ES-I3 (cell line): ENCODE data around the gene DYNC1LI1.

Experiments used
- H3K36me3 ChIP-seq: 2 replicates; pipeline ENCODE4 v1.6.1; 2013; ENCODE audit warnings: mild to moderate bottlenecking, low read length, control low read depth, moderate library complexity; ENCODE audit not compliant: insufficient read depth
- H3K4me1 ChIP-seq: 2 replicates; pipeline ENCODE4 v1.6.1; 2013; ENCODE audit warnings: mild to moderate bottlenecking, control low read depth, low read length; ENCODE audit not compliant: insufficient read depth
- H3K9ac ChIP-seq: 2 replicates; pipeline ENCODE4 v1.6.1; 2013; ENCODE audit warnings: low read depth, mild to moderate bottlenecking, low read length, moderate library complexity
- H3K9me3 ChIP-seq: 2 replicates; pipeline ENCODE4 v1.6.1; 2013; ENCODE audit warnings: mild to moderate bottlenecking, low read length, moderate library complexity; ENCODE audit not compliant: control insufficient read depth, insufficient read depth

DYNC1LI1 gene

DNA sequence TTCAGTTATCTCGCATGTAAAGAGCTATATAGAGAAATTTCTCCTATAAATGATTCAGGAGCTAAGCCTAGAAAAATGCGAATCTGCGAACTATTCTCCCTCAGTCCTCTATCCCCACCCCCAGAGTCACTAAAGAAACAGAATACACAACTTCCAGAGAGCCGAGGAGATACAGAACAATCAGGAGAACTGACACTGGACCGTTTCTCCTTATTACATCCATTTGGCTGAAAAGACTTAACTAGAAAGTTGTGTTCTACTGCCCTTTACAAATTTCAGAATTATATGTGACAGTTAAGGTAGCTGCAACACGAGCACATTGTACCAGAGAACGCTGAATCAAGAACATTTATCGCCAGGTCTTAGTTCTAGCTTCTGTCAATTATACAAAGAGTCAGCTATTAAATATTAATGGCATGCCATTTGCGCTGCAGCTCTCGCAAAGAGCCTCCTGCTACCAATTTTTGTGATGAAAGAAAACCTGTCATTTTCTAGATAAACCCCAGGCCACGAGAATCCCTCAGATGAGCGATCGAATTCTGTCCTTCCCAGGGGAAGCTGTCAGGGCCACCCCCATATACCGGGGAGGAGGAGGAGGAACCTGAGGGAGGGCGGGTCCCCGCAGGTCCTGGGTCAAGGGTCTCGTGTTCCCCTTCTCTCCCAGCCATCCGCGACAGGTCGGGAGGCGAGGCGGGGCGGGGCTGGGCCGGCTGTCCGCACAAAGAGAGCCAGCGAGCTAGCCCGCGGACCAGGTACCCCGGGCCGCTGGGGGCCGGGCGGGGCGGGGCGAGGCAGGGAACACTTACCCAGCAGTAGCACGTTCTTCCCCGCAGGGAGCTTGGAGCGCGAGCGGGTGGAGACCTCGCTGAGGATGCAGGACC, 878 bp downstream of the DYNC1LI1 start:
- Histone ChIP-seq H3K9me3 (no peaks in the 10 kb centered on the region), H3K9ac (peak overlapping the region; percentile 97), H3K4me1 (no peaks in the 10 kb centered on the region; the same call in 1 of the 2 replicates), H3K36me3 (peaks cover 3% of the 10 kb centered on the region; the same call in 1 of the 2 replicates)

DNA sequence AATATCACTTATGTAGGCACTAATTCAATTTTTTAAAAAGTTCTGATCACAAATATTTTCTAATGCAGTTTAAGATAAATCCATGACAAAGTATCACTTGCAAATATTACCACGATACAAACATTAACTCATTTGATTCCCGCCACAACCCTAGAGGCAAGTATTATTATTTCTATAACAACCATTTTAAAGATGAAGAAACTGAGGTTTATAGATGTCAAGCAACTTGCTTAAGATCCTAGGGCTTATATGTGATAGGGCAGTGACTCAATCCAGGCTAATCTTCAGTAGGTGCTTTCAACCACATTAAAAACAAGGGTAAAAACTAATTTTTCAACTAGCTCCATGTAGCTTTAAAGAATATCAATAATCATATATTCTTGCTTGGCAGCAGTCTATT, 1.7 kb downstream of the DYNC1LI1 start:
- H3K36me3 ChIP-seq, result peaks cover 3% of the 10 kb centered on the region; the same call in 1 of the 2 replicates
- H3K4me1 ChIP-seq, result no peaks in the 10 kb centered on the region; the same call in 1 of the 2 replicates
- H3K9me3 ChIP-seq, result no peaks in the 10 kb centered on the region
- H3K9ac ChIP-seq, result no peak overlapping the region; the same call in 1 of the 2 replicates

DNA sequence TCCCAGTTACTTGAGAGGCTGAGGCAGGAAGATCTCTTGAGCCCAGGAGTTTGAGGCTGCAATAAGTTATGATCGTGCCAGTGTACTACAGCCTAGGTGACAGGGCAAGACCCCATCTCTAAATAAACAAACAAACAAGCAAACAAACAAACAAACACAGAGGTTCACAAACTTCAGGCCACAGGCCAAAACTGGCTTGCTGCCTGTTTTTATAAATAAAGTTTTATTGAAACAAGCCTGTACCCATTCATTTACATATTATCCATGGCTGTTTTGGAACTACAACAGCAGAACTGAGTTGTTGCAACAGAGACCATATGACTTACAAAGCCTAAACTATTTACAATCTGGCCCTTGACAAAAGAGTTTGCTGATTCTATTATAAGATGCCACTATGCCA, 6.5 kb downstream of the DYNC1LI1 start:
- Histone ChIP-seq H3K36me3 (peaks cover 3% of the 10 kb centered on the region; the same call in 1 of the 2 replicates), H3K4me1 (no peaks in the 10 kb centered on the region; the same call in 1 of the 2 replicates), H3K9ac (no peak overlapping the region), H3K9me3 (no peaks in the 10 kb centered on the region)

DNA sequence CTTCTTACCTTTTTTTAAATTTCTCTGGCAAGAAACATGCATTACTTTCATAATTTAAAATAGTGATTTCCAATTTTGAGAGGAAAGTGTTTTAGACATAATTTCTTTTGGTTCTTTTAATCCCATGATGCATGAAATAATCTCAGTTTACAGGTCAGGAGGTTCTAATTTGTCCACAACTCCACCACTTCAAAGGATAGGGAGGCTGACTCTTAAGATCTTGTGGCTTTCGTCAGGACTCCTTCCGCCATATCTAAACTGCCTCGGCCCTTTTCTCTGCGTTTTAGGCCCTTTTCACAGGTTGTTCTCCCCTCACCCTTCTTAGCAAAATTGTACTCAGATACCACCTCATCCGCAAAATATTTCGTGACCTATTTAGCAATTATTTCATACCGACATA, 8.0 kb downstream of the DYNC1LI1 start:
- Histone ChIP-seq H3K36me3 (peaks cover 3% of the 10 kb centered on the region; the same call in 1 of the 2 replicates), H3K4me1 (no peaks in the 10 kb centered on the region), H3K9me3 (no peaks in the 10 kb centered on the region), H3K9ac (no peak overlapping the region)

DNA sequence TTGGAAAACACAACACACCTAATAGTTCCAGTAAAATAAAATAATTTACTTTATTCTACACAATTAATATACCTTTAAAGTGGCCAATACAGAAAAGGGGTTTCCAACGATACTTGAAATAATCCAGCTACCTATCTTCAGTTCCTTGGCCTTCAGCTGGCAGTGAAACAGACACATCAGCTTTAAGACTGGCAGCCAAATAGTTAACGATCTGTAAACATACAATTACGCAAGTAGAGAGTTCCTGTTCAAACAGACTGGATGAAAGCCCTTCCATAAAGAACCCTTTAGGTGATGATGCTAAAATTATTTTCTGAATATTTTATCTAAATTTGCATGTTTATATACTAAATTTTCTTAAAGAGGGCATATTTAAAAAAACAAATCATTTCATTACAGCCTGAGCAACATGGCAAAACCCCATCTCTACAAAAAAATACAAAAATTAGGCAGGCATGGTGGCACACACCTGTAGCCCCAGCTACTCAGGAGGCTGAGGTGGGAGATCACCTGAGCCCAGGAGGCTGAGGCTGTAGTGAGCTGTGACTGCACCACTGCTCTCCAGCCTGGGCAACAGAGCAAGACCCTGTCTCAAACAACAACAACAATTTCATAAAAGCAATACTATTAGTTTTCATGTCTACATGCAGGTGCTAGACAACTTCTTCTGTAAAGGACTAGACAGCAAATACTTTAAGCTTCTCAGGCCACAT, 12.9 kb downstream of the DYNC1LI1 start:
- Histone ChIP-seq H3K36me3 (no peaks in the 10 kb centered on the region), H3K9ac (no peak overlapping the region), H3K9me3 (no peaks in the 10 kb centered on the region), H3K4me1 (no peaks in the 10 kb centered on the region)

DNA sequence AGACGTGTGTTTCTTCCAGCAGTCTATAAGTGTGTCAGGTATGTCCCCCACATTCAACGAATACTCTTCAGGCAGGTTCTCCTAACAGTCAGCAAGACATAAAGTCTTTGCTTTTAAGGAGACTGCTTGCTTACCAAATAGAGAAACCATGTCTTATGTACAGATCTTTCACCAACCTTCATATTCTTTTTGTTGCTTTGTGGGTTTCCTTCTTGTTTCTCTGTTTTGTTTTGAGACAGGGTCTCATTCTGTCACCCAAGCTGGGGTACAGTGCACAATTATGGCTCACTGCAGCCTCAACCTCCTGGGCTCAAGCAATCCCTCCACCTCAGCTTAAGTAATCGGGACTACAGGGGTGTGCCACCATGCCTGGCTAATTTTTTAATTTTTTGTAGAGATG, 14.3 kb downstream of the DYNC1LI1 start:
- no peaks in the 10 kb centered on the region for H3K9me3 ChIP-seq
- no peaks in the 10 kb centered on the region for H3K36me3 ChIP-seq
- no peak overlapping the region for H3K9ac ChIP-seq
- H3K4me1 ChIP-seq, result peaks cover 1% of the 10 kb centered on the region; the same call in 1 of the 2 replicates

DNA sequence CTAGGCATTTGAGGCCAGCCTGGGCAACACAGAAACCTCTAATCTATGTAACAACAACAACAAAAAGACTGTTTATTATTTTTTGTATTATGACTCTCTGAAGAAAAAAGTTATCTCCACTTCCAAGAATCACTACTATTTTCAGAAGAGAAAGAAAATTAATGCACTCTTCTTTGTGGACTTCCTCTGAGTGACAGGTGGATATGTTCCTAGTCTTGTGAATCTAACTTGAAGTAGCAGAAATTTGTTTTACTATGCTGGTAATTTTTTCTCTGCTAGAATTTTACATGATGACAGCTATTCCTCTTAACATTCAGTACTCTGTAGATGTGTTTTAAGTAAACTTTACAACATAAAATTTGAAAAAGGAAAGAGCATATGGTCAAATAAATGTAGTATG, 16.7 kb downstream of the DYNC1LI1 start:
- H3K9ac ChIP-seq, result no peak overlapping the region
- no peaks in the 10 kb centered on the region for H3K9me3 ChIP-seq
- H3K36me3 ChIP-seq, result no peaks in the 10 kb centered on the region
- H3K4me1 ChIP-seq, result peaks cover 4% of the 10 kb centered on the region; the same call in 1 of the 2 replicates

DNA sequence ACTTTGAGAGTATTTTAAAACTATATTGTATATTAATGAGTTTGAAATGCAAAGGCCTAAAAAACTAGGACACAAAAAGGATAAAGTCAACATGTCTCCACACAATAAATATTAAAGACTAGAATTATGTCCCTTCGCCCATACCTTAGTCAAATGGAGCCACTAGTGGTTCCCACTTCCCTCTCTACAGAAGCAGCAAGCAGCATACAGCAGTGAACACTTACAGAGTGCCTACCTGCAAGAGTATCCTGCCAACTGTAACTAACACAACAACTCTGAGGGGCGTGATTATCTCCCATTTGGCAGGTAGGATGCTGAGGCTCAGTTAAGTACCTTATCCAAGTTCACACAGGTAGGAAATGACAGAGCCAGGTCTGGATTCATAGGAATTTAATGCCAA, 17.2 kb downstream of the DYNC1LI1 start:
- no peak overlapping the region for H3K9ac ChIP-seq
- H3K36me3 ChIP-seq, result no peaks in the 10 kb centered on the region
- H3K9me3 ChIP-seq, result no peaks in the 10 kb centered on the region
- peaks cover 4% of the 10 kb centered on the region; the same call in 1 of the 2 replicates for H3K4me1 ChIP-seq

DNA sequence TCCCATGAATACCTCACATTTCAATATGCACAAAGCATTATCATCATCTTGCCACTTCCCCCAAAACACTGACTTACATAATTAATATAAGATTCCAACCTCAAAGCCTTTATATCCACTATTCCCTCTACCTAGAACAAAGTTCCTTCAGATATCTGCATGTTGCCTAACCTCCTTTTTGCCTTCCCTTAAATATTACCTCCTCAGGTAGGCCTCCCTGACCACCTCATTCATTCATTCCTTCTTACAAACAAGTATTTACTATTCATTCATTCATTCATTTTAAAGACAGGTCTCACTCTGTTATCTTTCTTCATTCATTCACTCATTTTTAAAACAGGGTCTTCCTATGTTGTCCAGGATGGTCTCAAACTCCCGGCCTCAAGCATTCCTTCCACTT, 18.6 kb downstream of the DYNC1LI1 start:
- Histone ChIP-seq H3K9ac (no peak overlapping the region), H3K36me3 (no peaks in the 10 kb centered on the region), H3K9me3 (no peaks in the 10 kb centered on the region), H3K4me1 (peaks cover 4% of the 10 kb centered on the region; the same call in 1 of the 2 replicates)

DNA sequence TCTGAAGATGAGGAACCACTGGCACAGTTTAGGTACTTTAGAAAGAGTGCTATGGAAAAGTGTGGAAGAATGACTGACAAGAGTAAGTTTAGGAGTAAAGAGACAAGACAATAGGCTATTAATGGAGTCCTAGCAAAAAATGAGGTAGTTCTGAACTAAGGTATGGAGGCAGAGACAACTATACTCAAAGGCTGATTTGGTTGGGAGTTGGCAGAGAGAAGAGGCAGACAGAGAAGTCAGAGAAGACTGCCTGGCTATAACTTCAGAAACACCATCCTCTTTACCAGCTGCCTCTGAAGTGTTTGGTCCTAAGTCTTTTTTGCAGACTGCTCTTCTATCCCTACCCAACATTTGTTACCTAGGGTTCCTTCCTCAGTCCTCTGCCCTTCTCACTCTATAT, 19.2 kb downstream of the DYNC1LI1 start:
- H3K9me3 ChIP-seq, result no peaks in the 10 kb centered on the region
- H3K4me1 ChIP-seq, result peaks cover 4% of the 10 kb centered on the region; the same call in 1 of the 2 replicates
- no peak overlapping the region for H3K9ac ChIP-seq
- H3K36me3 ChIP-seq, result no peaks in the 10 kb centered on the region

DNA sequence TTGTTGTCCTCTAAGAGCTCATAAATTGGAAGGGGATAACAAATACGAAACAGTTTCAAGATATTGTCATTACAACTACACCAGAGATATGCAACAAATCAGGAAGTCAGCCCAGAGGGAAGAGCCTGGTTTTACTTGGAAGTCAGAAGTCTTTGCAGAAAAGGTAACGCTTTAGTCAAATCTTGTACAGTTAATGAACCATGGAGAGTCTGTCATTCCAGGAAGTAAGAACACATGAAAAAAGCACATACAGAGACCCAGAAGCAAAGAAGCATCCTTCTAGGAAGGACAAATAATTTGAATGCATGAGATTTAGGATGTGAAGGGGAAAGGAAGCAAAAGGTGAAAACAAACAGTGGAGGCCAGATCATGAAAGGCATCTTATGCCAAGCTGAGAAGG, 19.6 kb downstream of the DYNC1LI1 start:
- Histone ChIP-seq H3K36me3 (no peaks in the 10 kb centered on the region), H3K9me3 (no peaks in the 10 kb centered on the region), H3K9ac (no peak overlapping the region), H3K4me1 (peaks cover 4% of the 10 kb centered on the region; the same call in 1 of the 2 replicates)

DNA sequence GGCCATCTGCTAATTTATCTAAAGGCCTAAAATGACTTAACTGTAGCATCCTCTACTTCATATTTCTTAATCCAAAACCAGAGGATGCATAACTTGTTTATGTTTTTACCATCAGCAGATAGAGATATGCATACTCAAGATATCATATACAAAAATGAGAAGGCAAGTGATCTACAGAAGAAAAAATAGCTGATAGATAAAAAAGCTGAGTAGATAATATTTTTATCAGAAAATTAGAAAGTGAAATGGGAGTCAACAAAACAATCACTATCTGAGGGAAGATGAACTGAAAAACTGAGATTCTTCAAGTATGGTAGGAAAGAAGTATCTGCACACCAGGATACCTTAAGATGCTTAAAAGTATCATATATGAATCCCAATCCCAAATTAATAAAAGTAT, 25.4 kb downstream of the DYNC1LI1 start:
- H3K9me3 ChIP-seq, result no peaks in the 10 kb centered on the region
- no peaks in the 10 kb centered on the region for H3K4me1 ChIP-seq
- no peaks in the 10 kb centered on the region for H3K36me3 ChIP-seq
- no peak overlapping the region for H3K9ac ChIP-seq

DNA sequence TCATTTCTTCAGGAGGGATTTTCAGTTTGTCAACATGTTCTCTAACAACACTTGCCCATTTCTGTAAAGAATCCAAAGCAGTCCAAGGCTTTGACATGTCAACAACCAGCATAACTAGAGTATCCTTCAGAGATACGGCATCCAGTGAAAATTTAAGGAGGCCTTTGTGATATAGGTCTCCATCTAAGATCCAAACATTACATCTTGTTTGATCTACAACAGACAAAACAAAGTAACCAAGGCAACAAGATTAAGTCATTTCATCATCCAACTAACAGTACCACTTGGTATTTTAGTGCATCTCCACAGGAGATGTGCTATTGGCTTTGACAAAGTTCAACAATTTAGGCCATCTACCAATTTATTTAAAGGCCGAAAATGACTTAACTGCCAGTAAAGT, 25.8 kb downstream of the DYNC1LI1 start:
- no peaks in the 10 kb centered on the region for H3K4me1 ChIP-seq
- H3K36me3 ChIP-seq, result no peaks in the 10 kb centered on the region
- H3K9me3 ChIP-seq, result no peaks in the 10 kb centered on the region
- H3K9ac ChIP-seq, result no peak overlapping the region

DNA sequence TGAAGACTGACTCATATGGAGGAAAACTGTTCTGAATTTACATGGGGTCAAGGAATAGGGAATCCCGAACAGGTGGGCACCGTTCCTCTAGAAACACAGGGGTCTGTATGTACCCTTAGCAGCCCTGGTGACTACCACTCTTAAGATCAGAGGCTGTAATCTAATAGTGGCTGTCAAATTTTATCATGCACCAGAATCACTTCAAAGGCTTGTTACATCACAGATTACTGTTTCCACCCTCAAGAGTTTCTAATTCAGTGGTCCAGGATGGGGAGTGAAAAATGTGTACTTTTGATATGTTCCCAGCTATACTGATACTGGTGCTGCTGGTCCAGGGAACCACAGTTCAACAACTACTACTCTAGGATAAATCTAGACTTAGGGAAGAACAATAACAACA, 27.9 kb downstream of the DYNC1LI1 start:
- Histone ChIP-seq H3K9me3 (no peaks in the 10 kb centered on the region), H3K9ac (no peak overlapping the region), H3K4me1 (no peaks in the 10 kb centered on the region), H3K36me3 (no peaks in the 10 kb centered on the region)

DNA sequence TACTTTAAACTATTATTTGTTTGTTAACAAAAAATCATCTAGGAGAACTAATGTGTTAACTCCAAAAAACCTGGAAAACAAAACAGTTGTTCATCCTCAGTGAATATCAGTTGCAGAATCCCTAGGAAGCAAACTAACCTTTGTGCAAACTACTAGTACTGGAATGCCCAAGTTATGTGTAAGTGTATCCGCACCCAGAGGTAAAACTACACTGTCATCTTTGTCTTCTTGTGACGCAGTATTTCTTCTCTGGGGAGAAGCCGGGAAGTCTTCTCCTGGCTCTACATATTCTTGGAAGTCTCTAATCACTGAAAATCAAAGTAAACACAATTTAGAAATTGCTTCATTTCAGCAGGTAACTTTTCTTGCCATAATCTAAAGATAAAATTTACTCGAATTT, 29.8 kb downstream of the DYNC1LI1 start:
- no peaks in the 10 kb centered on the region for H3K4me1 ChIP-seq
- no peaks in the 10 kb centered on the region for H3K36me3 ChIP-seq
- H3K9me3 ChIP-seq, result no peaks in the 10 kb centered on the region
- H3K9ac ChIP-seq, result no peak overlapping the region
